RWPE1 (cell line): Measurements from ENCODE around the gene TRA2B.

Source experiments
- CTCF ChIA-PET: fragments of 350-600 bp; sonication (Branson Sonifier 250); formaldehyde crosslinking; extraction: SDS; loops from one replicate; lab custom pipeline; 2021; lab: Yijun Ruan, JAX
- POLR2A ChIA-PET: fragments of 400-600 bp; formaldehyde crosslinking; extraction: SDS; loops from one replicate; lab custom pipeline; 2020; ENCODE audit warnings: antibody characterized with exemption; ENCODE audit not compliant: low non-redundant PET; lab: Yijun Ruan, JAX
- DNase-seq: peaks from one replicate; pipeline ENCODE4 v3.0.0; 2012; ENCODE audit warnings: low spot score
- H3K27ac ChIP-seq: fragments of 450-650 bp; 2 replicates; pipeline ENCODE4 v1.5.1; 2017
- CTCF ChIP-seq: fragments of 450-650 bp; conservative IDR thresholded peaks from 2 replicates; pipeline ENCODE4 v1.5.1; 2017; ENCODE audit warnings: low read depth, mild to moderate bottlenecking

The TRA2B gene

DNA sequence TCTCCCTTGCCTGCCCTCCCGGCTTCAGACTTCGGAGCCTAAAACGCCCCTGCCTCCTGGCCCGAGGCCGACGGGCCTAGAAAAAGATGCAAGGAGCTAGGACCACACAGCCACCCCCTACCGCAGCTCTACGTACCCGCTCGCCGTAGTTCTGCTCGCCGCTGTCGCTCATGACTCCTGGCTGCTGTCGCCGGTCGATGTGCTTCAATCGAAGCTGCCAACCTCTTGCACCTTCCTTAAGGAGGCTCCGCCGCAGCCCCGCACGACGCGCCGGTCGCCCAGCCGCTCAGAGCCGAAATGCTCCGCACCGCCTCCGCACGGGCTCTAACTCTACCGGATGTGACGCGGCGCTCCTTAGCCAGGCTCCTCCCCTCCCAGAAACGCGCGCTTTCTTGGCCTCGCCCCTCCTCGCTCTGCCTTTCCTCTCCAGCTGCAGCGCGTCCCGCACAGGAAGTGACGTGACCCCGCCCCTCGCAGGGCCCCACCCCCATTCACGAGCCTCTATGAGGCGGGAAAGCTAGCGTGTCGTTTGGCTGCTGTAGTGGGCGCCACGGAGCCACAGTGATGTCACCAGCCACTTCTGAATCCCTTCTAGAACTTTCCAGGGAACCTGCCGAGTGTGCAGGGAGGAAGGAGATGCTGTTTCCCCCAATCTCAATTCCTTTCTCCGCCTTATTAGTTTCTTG, at the start of gene TRA2B:
TRA2B (minus strand) TSS at position 326 of the 686 bp plus-strand sequence; CDS start at position 172, 154 bp downstream.
- peak; percentile 25 for TF ChIP-seq CTCF
- ChIA-PET CTCF (interaction anchor here (0.5 kb wide), 1 partner anchor 192 kb away, joined by 3 read pairs; no protein-coding TSS in a partner anchor), POLR2A (interaction anchor here (0.6 to 0.8 kb wide), 3 partner anchors 11 to 153 kb away, joined by 3 to 8 read pairs (median 8); no protein-coding TSS in a partner anchor)
- peak within 1 kb of the TSS; percentile 97 for H3K27ac ChIP-seq
- peak; percentile 95 for DNase-seq

DNA sequence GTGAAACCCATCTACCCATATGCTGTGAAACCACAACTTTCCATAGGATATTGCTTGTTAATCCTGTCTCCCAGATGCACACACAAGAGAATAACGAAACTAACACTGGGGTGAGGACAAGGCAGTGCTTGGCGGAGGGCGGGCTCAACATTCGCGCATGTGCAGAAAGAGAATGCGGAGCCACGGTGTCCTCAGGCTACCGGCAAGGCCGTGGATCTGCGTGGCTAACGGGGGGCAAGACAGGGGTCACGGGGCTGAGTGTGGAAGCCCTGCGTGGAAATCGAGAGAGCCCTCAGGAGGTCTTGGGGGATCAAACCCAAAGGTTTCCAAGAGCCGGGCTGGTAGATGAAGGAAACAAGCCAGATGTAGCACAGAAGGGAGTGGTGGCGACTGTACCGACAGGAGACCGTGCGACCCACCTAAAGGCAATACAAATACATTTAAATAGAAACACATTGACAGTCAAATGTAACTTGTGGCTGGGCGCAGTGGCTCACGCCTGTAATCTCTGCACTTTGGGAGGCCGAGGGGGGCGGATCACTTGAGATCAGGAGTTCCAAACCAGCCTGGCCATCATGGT, 48.5 kb upstream of the TRA2B start:
- CTCF ChIA-PET, result no interaction called here

DNA sequence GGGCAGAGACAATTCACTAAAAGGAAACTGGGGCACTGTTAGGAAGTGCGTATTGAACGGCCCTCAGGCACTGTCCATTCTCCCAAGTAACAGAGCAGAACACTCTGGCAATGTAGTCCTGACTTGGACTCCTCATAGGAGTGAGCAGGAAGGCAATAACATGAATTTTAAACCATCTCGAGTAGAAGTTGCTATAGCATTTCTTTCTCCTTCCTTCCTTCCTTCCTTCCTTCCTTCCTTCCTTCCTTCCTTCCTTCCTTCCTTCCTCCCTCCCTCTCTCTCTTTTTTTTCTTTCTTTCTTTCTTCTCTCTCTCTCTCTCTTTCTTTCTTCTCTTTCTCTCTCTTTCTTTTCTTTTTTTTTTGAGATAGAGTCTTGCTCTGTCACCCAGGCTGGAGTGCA, 46.4 kb upstream of the TRA2B start:
- CTCF ChIA-PET, result no interaction called here
- POLR2A ChIA-PET, result no interaction called here
- no peak for DNase-seq
- no peak overlapping the region for H3K27ac ChIP-seq
- no peak for TF ChIP-seq CTCF

More for the DNA sequence above, 48.5 kb upstream of the TRA2B start:
- POLR2A ChIA-PET, result no interaction called here
- H3K27ac ChIP-seq, result no peak overlapping the region
- DNase-seq, result no peak
- TF ChIP-seq CTCF, result no peak

DNA sequence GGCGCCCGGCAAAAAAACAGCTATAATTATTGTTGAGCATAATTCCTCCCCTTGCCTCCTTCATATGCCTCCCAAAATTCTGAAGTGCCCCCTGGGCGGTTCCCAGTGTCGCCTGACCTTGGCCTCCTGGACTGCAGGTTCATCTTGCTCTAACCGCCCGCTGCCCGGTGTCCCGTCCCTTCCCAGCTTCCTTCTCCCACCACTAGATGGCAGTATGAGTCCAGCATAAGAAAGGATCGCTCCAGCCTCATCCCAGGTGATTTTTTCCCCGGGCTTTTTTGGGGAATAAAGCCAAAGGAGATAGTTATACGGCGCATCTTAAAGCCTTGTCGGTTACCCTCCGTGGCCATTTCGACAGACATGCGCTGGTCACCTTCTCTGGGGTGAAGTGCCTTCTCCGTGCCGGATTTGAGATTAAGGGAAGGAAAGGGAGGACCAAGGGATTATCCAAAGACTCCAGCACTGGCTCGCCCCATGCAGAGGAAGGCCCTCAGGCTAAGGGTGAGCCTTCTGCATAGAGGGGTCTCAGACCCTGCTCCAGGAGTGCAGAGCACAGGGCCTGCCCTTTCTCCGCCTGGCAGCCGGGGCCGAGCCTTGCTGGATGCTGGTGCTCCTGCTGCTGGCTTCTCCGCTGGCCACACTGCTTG, 45.8 kb upstream of the TRA2B start:
- H3K27ac ChIP-seq, result no peak overlapping the region
- peak; percentile 82 for TF ChIP-seq CTCF
- DNase-seq, result peak; percentile 81
- CTCF ChIA-PET, result interaction anchor here (0.5 to 1.7 kb wide), 16 partner anchors 9 to 989 kb away, joined by 3 to 12 read pairs (median 4); partner anchors contain the start of gene ETV5
- POLR2A ChIA-PET, result no interaction called here

DNA sequence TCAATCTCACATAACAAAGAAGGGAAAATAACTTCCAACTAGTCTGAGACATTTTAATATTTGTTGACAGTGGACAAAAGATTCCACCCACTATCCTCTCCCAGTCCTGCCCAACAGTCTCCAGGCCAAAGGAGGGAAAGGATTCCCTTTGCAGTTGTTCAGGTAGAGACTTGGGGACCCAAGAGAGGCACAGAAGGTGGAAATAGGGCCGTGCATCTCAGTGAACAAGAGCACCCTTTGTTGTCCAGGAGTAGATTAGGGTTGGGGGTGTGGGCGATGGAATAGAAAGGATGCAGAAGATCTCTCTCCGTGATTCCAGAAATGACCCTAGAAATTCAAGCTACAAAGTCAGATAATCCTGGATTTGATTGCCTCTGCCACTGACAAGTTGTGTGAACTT, 44.8 kb upstream of the TRA2B start:
- POLR2A ChIA-PET, result interaction anchor here (0.7 kb wide), 1 partner anchor 25 kb away, joined by 4 read pairs; no protein-coding TSS in a partner anchor
- no peak for TF ChIP-seq CTCF
- H3K27ac ChIP-seq, result no peak overlapping the region
- CTCF ChIA-PET, result interaction anchor here (0.6 to 1.7 kb wide), 9 partner anchors 8 to 635 kb away, joined by 3 to 12 read pairs (median 5); no protein-coding TSS in a partner anchor
- DNase-seq, result no peak

DNA sequence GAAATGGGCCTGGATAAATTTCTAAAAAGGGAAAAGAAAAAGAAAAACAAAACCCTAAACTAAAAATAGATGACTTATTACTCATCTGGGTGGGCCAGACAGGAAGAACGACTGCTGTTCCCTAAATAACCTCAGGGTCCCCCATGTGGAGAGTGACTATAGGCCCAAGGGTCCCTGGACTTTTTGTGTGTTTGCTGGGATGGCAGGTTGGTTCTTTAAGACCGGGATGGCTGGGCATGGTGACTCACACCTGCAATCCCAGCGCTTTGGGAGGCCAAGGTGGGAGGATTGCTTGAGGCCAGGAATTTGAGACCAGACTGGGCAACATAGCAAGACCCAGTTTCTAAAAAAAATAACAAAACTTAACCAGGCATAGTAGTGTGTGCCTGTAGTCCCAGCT, 43.8 kb upstream of the TRA2B start:
- DNase-seq, result no peak
- ChIA-PET CTCF (interaction anchor here (0.5 to 0.7 kb wide), 2 partner anchors 36 to 566 kb away, joined by 4 to 5 read pairs; no protein-coding TSS in a partner anchor), POLR2A (interaction anchor here (0.7 kb wide), 1 partner anchor 24 kb away, joined by 4 read pairs; no protein-coding TSS in a partner anchor)
- TF ChIP-seq CTCF, result no peak
- no peak overlapping the region for H3K27ac ChIP-seq
